ENCODE data around the gene CCND1. TPM values are rescaled to one million over a fixed set of nuclear protein-coding genes. Genes with fewer than 3 reads are reported as not detected.
A peak's percentile ranks its signal among the peaks of the same experiment; 100 is the strongest.

Gene CCND1
- total and polyA plus RNA-seq, 10 of the 15 experiments (the other 5 are each of a cell fraction or from before 2014, with no cell fraction given), result 0.09 to 6.6 (median 0.59) TPM; not detected in 2

DNA sequence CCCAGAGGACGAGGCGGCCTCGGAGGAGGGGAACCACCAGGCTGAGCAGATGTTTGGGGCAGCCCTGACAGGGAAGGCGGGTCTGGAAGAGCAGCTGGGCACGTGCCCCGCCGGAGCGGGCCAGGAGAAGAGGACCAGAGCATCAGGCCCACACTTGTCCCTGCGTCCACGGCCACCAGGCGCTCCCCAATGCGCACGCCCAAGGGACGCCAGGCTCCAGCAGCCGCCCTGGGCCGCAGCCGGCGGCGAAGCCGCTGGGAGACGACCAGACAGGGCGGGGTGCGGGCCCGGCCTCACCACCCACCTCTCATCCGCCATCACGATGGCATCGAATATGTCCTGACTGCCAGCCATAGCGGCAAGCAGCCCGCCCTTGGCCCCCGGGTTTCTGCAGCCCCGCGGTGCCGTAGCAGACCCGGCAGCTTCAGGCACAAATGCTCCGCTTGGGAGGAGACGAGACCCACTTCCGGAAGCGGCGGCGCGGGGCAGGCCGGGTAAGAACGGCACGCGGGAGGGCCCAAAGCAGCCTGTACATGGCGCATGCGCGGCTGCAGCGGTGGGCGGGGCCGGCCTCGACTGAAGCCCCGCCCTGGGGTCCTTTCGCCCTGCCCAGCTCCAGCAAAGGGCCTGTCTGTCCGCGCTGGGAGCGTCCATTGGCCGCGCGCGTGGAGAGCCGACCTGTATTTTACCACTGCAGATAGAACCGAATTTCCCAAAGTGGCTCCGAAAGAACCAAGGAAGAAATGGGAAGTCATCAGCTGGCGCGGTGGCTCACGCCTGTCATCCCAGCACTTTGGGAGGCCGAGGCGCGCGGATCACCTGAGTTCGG lies 34.1 kb downstream of the CCND1 start, which contains the start of gene LTO1 (continued):
- TF ChIP-seq, protein P1, sequence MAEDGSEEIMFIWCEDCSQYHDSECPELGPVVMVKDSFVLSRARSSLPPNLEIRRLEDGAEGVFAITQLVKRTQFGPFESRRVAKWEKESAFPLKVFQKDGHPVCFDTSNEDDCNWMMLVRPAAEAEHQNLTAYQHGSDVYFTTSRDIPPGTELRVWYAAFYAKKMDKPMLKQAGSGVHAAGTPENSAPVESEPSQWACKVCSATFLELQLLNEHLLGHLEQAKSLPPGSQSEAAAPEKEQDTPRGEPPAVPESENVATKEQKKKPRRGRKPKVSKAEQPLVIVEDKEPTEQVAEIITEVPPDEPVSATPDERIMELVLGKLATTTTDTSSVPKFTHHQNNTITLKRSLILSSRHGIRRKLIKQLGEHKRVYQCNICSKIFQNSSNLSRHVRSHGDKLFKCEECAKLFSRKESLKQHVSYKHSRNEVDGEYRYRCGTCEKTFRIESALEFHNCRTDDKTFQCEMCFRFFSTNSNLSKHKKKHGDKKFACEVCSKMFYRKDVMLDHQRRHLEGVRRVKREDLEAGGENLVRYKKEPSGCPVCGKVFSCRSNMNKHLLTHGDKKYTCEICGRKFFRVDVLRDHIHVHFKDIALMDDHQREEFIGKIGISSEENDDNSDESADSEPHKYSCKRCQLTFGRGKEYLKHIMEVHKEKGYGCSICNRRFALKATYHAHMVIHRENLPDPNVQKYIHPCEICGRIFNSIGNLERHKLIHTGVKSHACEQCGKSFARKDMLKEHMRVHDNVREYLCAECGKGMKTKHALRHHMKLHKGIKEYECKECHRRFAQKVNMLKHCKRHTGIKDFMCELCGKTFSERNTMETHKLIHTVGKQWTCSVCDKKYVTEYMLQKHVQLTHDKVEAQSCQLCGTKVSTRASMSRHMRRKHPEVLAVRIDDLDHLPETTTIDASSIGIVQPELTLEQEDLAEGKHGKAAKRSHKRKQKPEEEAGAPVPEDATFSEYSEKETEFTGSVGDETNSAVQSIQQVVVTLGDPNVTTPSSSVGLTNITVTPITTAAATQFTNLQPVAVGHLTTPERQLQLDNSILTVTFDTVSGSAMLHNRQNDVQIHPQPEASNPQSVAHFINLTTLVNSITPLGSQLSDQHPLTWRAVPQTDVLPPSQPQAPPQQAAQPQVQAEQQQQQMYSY (CRISPR knock-in tag; IDR thresholded peaks at IDR 0.05), result no peak
- TF ChIP-seq STAT1 (conservative IDR thresholded peaks at IDR 0.05) (no peak; the same call in 1 of the 2 replicates), POLR2AphosphoS2 (IDR thresholded peaks at IDR 0.05; ENCODE audit: low read depth, low read length) (peak; percentile 80; the same call in 1 of the 2 replicates), JUNB (IDR thresholded peaks at IDR 0.05) (no peak), EED (IDR thresholded peaks at IDR 0.05; ENCODE audit: low read depth) (no peak), ZNF207 (IDR thresholded peaks at IDR 0.05; ENCODE audit: borderline replicate concordance) (no peak; the same call in 1 of the 2 replicates), MYC (IDR thresholded peaks at IDR 0.05; ENCODE audit: insufficient read depth, insufficient read length, insufficient replicate concordance, low read length, severe bottlenecking) (peak; percentile 23), MEF2B (IDR thresholded peaks at IDR 0.05; ENCODE audit: partially characterized antibody, poor library complexity, severe bottlenecking) (peak; percentile 22), SMAD5 (IDR thresholded peaks at IDR 0.05; ENCODE audit: low read depth) (peak; percentile 69), POU2F2 (IDR thresholded peaks at IDR 0.05; ENCODE audit: borderline replicate concordance, low read depth, low read length) (peak; percentile 78; the same call in 2 of the 3 replicates)
- TF ChIP-seq, protein P2, sequence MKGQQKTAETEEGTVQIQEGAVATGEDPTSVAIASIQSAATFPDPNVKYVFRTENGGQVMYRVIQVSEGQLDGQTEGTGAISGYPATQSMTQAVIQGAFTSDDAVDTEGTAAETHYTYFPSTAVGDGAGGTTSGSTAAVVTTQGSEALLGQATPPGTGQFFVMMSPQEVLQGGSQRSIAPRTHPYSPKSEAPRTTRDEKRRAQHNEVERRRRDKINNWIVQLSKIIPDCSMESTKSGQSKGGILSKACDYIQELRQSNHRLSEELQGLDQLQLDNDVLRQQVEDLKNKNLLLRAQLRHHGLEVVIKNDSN (IDR thresholded peaks at IDR 0.05; ENCODE audit: borderline replicate concordance, extremely low read length, insufficient read depth, low read depth, low read length), result peak; percentile 45
- TF ChIP-seq, protein P3, sequence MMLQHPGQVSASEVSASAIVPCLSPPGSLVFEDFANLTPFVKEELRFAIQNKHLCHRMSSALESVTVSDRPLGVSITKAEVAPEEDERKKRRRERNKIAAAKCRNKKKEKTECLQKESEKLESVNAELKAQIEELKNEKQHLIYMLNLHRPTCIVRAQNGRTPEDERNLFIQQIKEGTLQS (IDR thresholded peaks at IDR 0.05; ENCODE audit: borderline replicate concordance, extremely low read depth, low read depth, low read length), result no peak
- TF ChIP-seq, protein P4, sequence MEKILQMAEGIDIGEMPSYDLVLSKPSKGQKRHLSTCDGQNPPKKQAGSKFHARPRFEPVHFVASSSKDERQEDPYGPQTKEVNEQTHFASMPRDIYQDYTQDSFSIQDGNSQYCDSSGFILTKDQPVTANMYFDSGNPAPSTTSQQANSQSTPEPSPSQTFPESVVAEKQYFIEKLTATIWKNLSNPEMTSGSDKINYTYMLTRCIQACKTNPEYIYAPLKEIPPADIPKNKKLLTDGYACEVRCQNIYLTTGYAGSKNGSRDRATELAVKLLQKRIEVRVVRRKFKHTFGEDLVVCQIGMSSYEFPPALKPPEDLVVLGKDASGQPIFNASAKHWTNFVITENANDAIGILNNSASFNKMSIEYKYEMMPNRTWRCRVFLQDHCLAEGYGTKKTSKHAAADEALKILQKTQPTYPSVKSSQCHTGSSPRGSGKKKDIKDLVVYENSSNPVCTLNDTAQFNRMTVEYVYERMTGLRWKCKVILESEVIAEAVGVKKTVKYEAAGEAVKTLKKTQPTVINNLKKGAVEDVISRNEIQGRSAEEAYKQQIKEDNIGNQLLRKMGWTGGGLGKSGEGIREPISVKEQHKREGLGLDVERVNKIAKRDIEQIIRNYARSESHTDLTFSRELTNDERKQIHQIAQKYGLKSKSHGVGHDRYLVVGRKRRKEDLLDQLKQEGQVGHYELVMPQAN (conservative IDR thresholded peaks at IDR 0.05), result peak; percentile 95
- TF ChIP-seq, protein P5, sequence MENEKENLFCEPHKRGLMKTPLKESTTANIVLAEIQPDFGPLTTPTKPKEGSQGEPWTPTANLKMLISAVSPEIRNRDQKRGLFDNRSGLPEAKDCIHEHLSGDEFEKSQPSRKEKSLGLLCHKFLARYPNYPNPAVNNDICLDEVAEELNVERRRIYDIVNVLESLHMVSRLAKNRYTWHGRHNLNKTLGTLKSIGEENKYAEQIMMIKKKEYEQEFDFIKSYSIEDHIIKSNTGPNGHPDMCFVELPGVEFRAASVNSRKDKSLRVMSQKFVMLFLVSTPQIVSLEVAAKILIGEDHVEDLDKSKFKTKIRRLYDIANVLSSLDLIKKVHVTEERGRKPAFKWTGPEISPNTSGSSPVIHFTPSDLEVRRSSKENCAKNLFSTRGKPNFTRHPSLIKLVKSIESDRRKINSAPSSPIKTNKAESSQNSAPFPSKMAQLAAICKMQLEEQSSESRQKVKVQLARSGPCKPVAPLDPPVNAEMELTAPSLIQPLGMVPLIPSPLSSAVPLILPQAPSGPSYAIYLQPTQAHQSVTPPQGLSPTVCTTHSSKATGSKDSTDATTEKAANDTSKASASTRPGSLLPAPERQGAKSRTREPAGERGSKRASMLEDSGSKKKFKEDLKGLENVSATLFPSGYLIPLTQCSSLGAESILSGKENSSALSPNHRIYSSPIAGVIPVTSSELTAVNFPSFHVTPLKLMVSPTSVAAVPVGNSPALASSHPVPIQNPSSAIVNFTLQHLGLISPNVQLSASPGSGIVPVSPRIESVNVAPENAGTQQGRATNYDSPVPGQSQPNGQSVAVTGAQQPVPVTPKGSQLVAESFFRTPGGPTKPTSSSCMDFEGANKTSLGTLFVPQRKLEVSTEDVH (IDR thresholded peaks at IDR 0.05; ENCODE audit: low read depth, partially characterized antibody), result no peak
